ENCODE data around the gene NCBP1. TPM values are rescaled to one million over a fixed set of nuclear protein-coding genes. Genes with fewer than 3 reads are reported as not detected.
"Not testable (repeated sequence)": the region's sequence is repeated elsewhere in the genome, so short reads cannot be mapped to it uniquely, and the experiment has no call there.

The NCBP1 gene
- total RNA-seq, 2 donors from 2014 or later, result 22.4 to 22.7 TPM

GRCh38 chr9:97699281-97699680 is 65.7 kb downstream of the NCBP1 start:
- DNase-seq, result not testable (repeated sequence)

GRCh38 chr9:97699824-97700223 is 66.2 kb downstream of the NCBP1 start:
- ATAC-seq; intact Hi-C loops (cut with DNase I); DNase-seq: not testable (repeated sequence)

More at GRCh38 chr9:97699281-97699680, 65.7 kb downstream of the NCBP1 start:
- intact Hi-C loops (cut with DNase I); ATAC-seq: not testable (repeated sequence)

GRCh38 chr9:97703437-97704344 is 70.1 kb downstream of the NCBP1 start:
- intact Hi-C loops (cut with DNase I), result no loop called here
- ATAC-seq (peak in 1 of 2 donors; percentile 92), DNase-seq (no peak)

GRCh38 chr9:97704345-97704677 is 70.7 kb downstream of the NCBP1 start:
- intact Hi-C loops (cut with DNase I), result no loop called here
- DNase-seq, result no peak
- ATAC-seq, result no peak

GRCh38 chr9:97704851-97705250 is 71.2 kb downstream of the NCBP1 start:
- intact Hi-C loops (cut with DNase I), result no loop called here
- ATAC-seq (no peak), DNase-seq (no peak)

- no peak for DNase-seq
- ATAC-seq, result no peak
- intact Hi-C loops (cut with DNase I), result no loop called here
Measured at GRCh38 chr9:97705354-97705950, 71.8 kb downstream of the NCBP1 start.

GRCh38 chr9:97706246-97706645 is 72.6 kb downstream of the NCBP1 start:
- no peak for DNase-seq
- no peak for ATAC-seq
- intact Hi-C loops (cut with DNase I), result no loop called here

- peak; percentile 86 to 89 for ATAC-seq
- peak; percentile 44 for DNase-seq
- intact Hi-C loops (cut with DNase I), result loop anchor here (1.0 to 10.0 kb wide), 3 partner anchors 190 to 554 kb away; no protein-coding TSS in a partner anchor
Measured at GRCh38 chr9:97710356-97711222, 77.0 kb downstream of the NCBP1 start.

- no peak for ATAC-seq
- DNase-seq, result no peak
- intact Hi-C loops (cut with DNase I), result loop anchor here (2.0 to 10.0 kb wide), 2 partner anchors 190 to 554 kb away; no protein-coding TSS in a partner anchor
Measured at GRCh38 chr9:97711223-97711626, 77.6 kb downstream of the NCBP1 start.

- DNase-seq, result no peak
- ATAC-seq, result no peak
- intact Hi-C loops (cut with DNase I), result loop anchor here (10.0 kb wide), 1 partner anchor 550 kb away; no protein-coding TSS in a partner anchor
Measured at GRCh38 chr9:97714435-97714834, 80.8 kb downstream of the NCBP1 start.

- ATAC-seq, result no peak
- intact Hi-C loops (cut with DNase I), result loop anchor here (10.0 kb wide), 1 partner anchor 547 kb away; no protein-coding TSS in a partner anchor
- no peak for DNase-seq
Measured at GRCh38 chr9:97717866-97718265, 84.2 kb downstream of the NCBP1 start.

- intact Hi-C loops (cut with DNase I), result no loop called here
- no peak for DNase-seq
- ATAC-seq, result no peak
Measured at GRCh38 chr9:97721396-97721795, 87.8 kb downstream of the NCBP1 start.

- intact Hi-C loops (cut with DNase I), result no loop called here
- no peak for ATAC-seq
- DNase-seq, result no peak
Measured at GRCh38 chr9:97722331-97722730, 88.7 kb downstream of the NCBP1 start.

Other genes with a start within 250 kb of the NCBP1 start
- 10 to 100 TPM in 1 of 2 donors, 1 to 10 TPM in 1; 8.6 to 10.0 TPM for gene TDRD7, start 221.7 kb upstream of the NCBP1 start, total RNA-seq
- gene TMOD1, start 132.2 kb upstream of the NCBP1 start, total RNA-seq, result 100 to 1,000 TPM; 142 to 149 TPM
- 10 to 100 TPM; 15.5 to 18.6 TPM for gene TSTD2, start 453 bp upstream of the NCBP1 start, total RNA-seq
- 10 to 100 TPM in 1 of 2 donors, 1 to 10 TPM in 1; 5.7 to 14.2 TPM for gene XPA, start 63.5 kb downstream of the NCBP1 start, total RNA-seq
- not detected for gene FOXE1, start 219.4 kb downstream of the NCBP1 start, total RNA-seq

All from left cardiac atrium (tissue), 4 donors.